Endodermal cell (in vitro differentiated cells): Measurements from ENCODE around the gene TBCE. TPM values are rescaled to one million over a fixed set of nuclear protein-coding genes. Genes with fewer than 3 reads are reported as not detected.

Experiments used
- DNase-seq: peaks from one replicate; pipeline ENCODE4 v3.0.0-alpha.2; 2017
- H3K27ac ChIP-seq: 2 replicates; pipeline ENCODE4 v1.5.1; 2013; ENCODE audit warnings: mild to moderate bottlenecking, low read depth, low read length, moderate library complexity
- H3K27me3 ChIP-seq: 2 replicates; pipeline ENCODE4 v1.6.1; 2013; ENCODE audit warnings: mild to moderate bottlenecking, low read length, moderate library complexity; ENCODE audit not compliant: insufficient read depth, control insufficient read depth, poor library complexity, severe bottlenecking
- H3K36me3 ChIP-seq: 2 replicates; pipeline ENCODE4 v1.7.0; 2013; ENCODE audit warnings: mild to moderate bottlenecking, low read length, moderate library complexity; ENCODE audit not compliant: control insufficient read depth, insufficient read depth
- H3K4me1 ChIP-seq: one replicate; pipeline ENCODE4 v1.7.0; 2013; ENCODE audit warnings: low read length; ENCODE audit not compliant: control insufficient read depth, insufficient read depth
- H3K4me3 ChIP-seq: 2 replicates; pipeline ENCODE4 v1.5.1; 2013; ENCODE audit warnings: mild to moderate bottlenecking, low read length, moderate library complexity
- H3K9ac ChIP-seq: 2 replicates; pipeline ENCODE4 v1.6.1; 2013; ENCODE audit warnings: mild to moderate bottlenecking, low read length, moderate library complexity; ENCODE audit not compliant: poor library complexity, severe bottlenecking; ENCODE audit errors: extremely low read depth
- H3K9me3 ChIP-seq: 2 replicates; pipeline ENCODE4 v1.6.1; 2013; ENCODE audit warnings: mild to moderate bottlenecking, low read length, moderate library complexity; ENCODE audit not compliant: control insufficient read depth
- H3K27ac Mint-ChIP-seq: 2 replicates; pipeline ENCODE4 v1.8.0; 2020; ENCODE audit warnings: mixed read lengths
- H3K27me3 Mint-ChIP-seq: 2 replicates; pipeline ENCODE4 v1.8.0; 2021; ENCODE audit warnings: mild to moderate bottlenecking, mixed read lengths; ENCODE audit not compliant: insufficient read depth
- H3K36me3 Mint-ChIP-seq: 2 replicates; pipeline ENCODE4 v1.8.0; 2020; ENCODE audit warnings: low read depth, mixed read lengths
- H3K4me1 Mint-ChIP-seq: 2 replicates; pipeline ENCODE4 v1.8.0; 2020; ENCODE audit warnings: mixed read lengths
- H3K4me3 Mint-ChIP-seq: 2 replicates; pipeline ENCODE4 v1.8.0; 2020; ENCODE audit warnings: mild to moderate bottlenecking, moderate library complexity, mixed read lengths
- H3K9me3 Mint-ChIP-seq: 2 replicates; pipeline ENCODE4 v1.8.0; 2020; ENCODE audit warnings: mild to moderate bottlenecking, mixed read lengths
- WGBS, 2 experiments: methylation state at CpG; one replicate each; pipeline versions ENCODE4 v1.1.5 to v1.1.7; 2013; ENCODE audit warnings: missing lambda C conversion rate in 2 of 2, mixed read lengths in 1 of 2; ENCODE audit not compliant: insufficient coverage in 1 of 2, insufficient read length in 1 of 2; 5-methylcytosine and 5-hydroxymethylcytosine counted together
- total RNA-seq, 2 donors: library from RNA; stranded (reverse); fragmentation: NEBNext Ultra II Directional in 1 of 2; extraction: Animal tissue kit (Norgen Biotek cat#: 25700) in 1 of 2; gene quantifications; 2 replicates in 1 of 2; 3 replicates in 1 of 2; pipeline ENCODE4 v1.2.1, GENCODE V29; 2021
- TF ChIP-seq, protein P1 (sequence below): fragments of 200-600 bp; sonication (generic); conservative IDR thresholded peaks from 2 replicates; pipeline ENCODE4 v1.5.0; 2021; ENCODE audit warnings: antibody characterized with exemption, mild to moderate bottlenecking

Gene TBCE
- total RNA-seq, 2 donors from 2014 or later: 31.8 to 33.3 TPM

- Histone ChIP-seq H3K4me3 (peak overlapping the region; percentile 100), H3K27me3 (no peaks in the 10 kb centered on the region), H3K27ac (peak overlapping the region; percentile 98), H3K36me3 (peaks cover 23% of the 10 kb centered on the region), H3K9ac (peak overlapping the region; percentile 90), H3K9me3 (no peaks in the 10 kb centered on the region), H3K4me1 (peaks cover 4% of the 10 kb centered on the region)
- Mint-ChIP-seq H3K4me3 (no peak overlapping the region), H3K27me3 (no peaks in the 10 kb centered on the region), H3K4me1 (peaks cover 31% of the 10 kb centered on the region), H3K27ac (no peak overlapping the region), H3K9me3 (no peaks in the 10 kb centered on the region), H3K36me3 (peaks cover 21% of the 10 kb centered on the region)
- peak; percentile 76 for DNase-seq
- TF ChIP-seq, protein P1, sequence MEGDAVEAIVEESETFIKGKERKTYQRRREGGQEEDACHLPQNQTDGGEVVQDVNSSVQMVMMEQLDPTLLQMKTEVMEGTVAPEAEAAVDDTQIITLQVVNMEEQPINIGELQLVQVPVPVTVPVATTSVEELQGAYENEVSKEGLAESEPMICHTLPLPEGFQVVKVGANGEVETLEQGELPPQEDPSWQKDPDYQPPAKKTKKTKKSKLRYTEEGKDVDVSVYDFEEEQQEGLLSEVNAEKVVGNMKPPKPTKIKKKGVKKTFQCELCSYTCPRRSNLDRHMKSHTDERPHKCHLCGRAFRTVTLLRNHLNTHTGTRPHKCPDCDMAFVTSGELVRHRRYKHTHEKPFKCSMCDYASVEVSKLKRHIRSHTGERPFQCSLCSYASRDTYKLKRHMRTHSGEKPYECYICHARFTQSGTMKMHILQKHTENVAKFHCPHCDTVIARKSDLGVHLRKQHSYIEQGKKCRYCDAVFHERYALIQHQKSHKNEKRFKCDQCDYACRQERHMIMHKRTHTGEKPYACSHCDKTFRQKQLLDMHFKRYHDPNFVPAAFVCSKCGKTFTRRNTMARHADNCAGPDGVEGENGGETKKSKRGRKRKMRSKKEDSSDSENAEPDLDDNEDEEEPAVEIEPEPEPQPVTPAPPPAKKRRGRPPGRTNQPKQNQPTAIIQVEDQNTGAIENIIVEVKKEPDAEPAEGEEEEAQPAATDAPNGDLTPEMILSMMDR: no peak
- 0 to 7% methylated on average over 14 to 24 of the region's 24 CpGs for whole genome bisulfite sequencing, 2 experiments
Observed at GRCh38 chr1:235329139-235329902, 37.9 kb upstream of the TBCE start.

GRCh38 chr1:235330918-235331285, 36.3 kb upstream of the TBCE start:
- H3K4me1 Mint-ChIP-seq: peaks cover 21% of the 10 kb centered on the region
- peaks cover 4% of the 10 kb centered on the region for H3K4me1 ChIP-seq
- no peak overlapping the region for H3K27ac ChIP-seq
- TF ChIP-seq, protein P1: no peak
- no peaks in the 10 kb centered on the region for H3K27me3 ChIP-seq
- DNase-seq: no peak
- no peak overlapping the region for H3K27ac Mint-ChIP-seq
- H3K4me3 ChIP-seq: peak overlapping the region; percentile 100
- no peak overlapping the region for H3K4me3 Mint-ChIP-seq
- no peak overlapping the region for H3K9ac ChIP-seq
- no peaks in the 10 kb centered on the region for H3K9me3 Mint-ChIP-seq
- H3K27me3 Mint-ChIP-seq: no peaks in the 10 kb centered on the region
- no peaks in the 10 kb centered on the region for H3K9me3 ChIP-seq
- peaks cover 25% of the 10 kb centered on the region for H3K36me3 Mint-ChIP-seq
- WGBS, 2 experiments: 93 to 98% methylated on average over 2 to 4 of the region's 5 CpGs
- peaks cover 16% of the 10 kb centered on the region for H3K36me3 ChIP-seq

DNA sequence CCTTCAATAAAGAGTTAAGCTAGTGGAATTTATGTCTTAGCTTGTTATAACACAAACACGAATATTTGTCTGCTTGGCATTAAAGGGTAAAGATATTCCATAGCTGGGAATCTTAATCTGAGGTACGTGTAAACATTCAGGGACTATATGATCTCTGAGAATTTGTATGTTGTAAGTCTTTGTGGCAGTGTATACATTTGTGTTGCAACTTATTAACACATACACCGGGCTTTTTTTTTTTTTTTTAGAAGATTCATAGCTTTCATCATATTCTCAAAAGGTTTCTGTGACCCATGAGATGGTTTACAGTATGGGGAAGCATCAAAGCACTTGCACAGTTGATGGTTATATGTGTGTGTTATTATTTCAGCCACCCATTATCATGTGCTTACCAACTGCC, 35.8 kb upstream of the TBCE start:
- Mint-ChIP-seq H3K4me3 (no peak overlapping the region), H3K4me1 (peaks cover 18% of the 10 kb centered on the region), H3K36me3 (peaks cover 26% of the 10 kb centered on the region), H3K9me3 (no peaks in the 10 kb centered on the region), H3K27ac (no peak overlapping the region), H3K27me3 (no peaks in the 10 kb centered on the region)
- Histone ChIP-seq H3K9ac (no peak overlapping the region), H3K4me3 (peak overlapping the region; percentile 100), H3K27me3 (no peaks in the 10 kb centered on the region), H3K4me1 (peaks cover 4% of the 10 kb centered on the region), H3K9me3 (no peaks in the 10 kb centered on the region), H3K27ac (no peak overlapping the region), H3K36me3 (peaks cover 18% of the 10 kb centered on the region)
- DNase-seq: no peak
- TF ChIP-seq, protein P1: no peak
- 71 to 88% methylated on average over 1 to 3 of the region's 3 CpGs for whole genome bisulfite sequencing, 2 experiments
